SHP77 (cell line): ENCODE measurements around the gene DVL1.
A peak's percentile ranks its signal among the peaks of the same experiment; 100 is the strongest.

ENCODE experiments used
- DNase-seq, 2 experiments: peaks; one replicate each; lab custom pipeline; 2025; lab: John Stamatoyannopoulos, UW

The DVL1 gene

GRCh38 chr1:1341549-1342021 lies 7.6 kb downstream of the DVL1 start:
- no peak for DNase-seq

- no peak for DNase-seq
These were observed 8.2 kb downstream of the DVL1 start for GRCh38 chr1:1340791-1341548.

GRCh38 chr1:1340185-1340584 lies 9.0 kb downstream of the DVL1 start:
- DNase-seq = no peak

- no peak for DNase-seq
These were observed 10.9 kb downstream of the DVL1 start for GRCh38 chr1:1338278-1338677.

GRCh38 chr1:1337793-1338147 lies 11.4 kb downstream of the DVL1 start:
- no peak for DNase-seq

GRCh38 chr1:1336931-1337792 lies 12.1 kb downstream of the DVL1 start:
- DNase-seq = no peak

GRCh38 chr1:1336446-1336845 lies 12.8 kb downstream of the DVL1 start:
- no peak for DNase-seq

- no peak for DNase-seq
These were observed 13.4 kb downstream of the DVL1 start for GRCh38 chr1:1335792-1336248.

- DNase-seq = no peak
These were observed 13.9 kb downstream of the DVL1 start for GRCh38 chr1:1335283-1335682.

- DNase-seq = no peak
These were observed 14.4 kb downstream of the DVL1 start for GRCh38 chr1:1334835-1335234.

GRCh38 chr1:1333551-1334241 lies 15.5 kb downstream of the DVL1 start:
- no peak for DNase-seq

GRCh38 chr1:1332774-1333480 lies 16.3 kb downstream of the DVL1 start:
- no peak for DNase-seq

- no peak for DNase-seq
These were observed 17.0 kb downstream of the DVL1 start for GRCh38 chr1:1332031-1332755.

- peak in 1 of 2 experiments; percentile 34 for DNase-seq
These were observed 17.9 kb downstream of the DVL1 start, which contains the start of gene TAS1R3 for GRCh38 chr1:1331068-1331965. Gene TAS1R3 (plus strand): TSS chr1:1331280. CDS start chr1:1331346, 66 bp downstream.

- peak in 1 of 2 experiments; percentile 45 for DNase-seq
These were observed 18.7 kb downstream of the DVL1 start for GRCh38 chr1:1330366-1331067.

- DNase-seq = no peak
These were observed 19.7 kb downstream of the DVL1 start for GRCh38 chr1:1329304-1330210.

- DNase-seq = no peak
These were observed 21.0 kb downstream of the DVL1 start for GRCh38 chr1:1328254-1328653.

GRCh38 chr1:1327291-1327690 lies 21.9 kb downstream of the DVL1 start:
- DNase-seq = no peak
